SK-N-MC (cell line): ENCODE data around the gene ATP6V1G1.

Experiments
- EZH2 ChIP-seq: fragments of 200-600 bp; sonication (generic); IDR thresholded peaks from one replicate; pipeline ENCODE4 v1.6.1; 2017; ENCODE audit warnings: antibody characterized with exemption
- FOXP2 ChIP-seq: optimal IDR thresholded peaks from 2 replicates; pipeline ENCODE3; 2011; ENCODE audit warnings: mild to moderate bottlenecking, moderate library complexity; ENCODE audit not compliant: insufficient read depth; ENCODE audit errors: extremely low read length, control extremely low read depth
- POLR2AphosphoS5 ChIP-seq: IDR thresholded peaks from 2 replicates; pipeline ENCODE4 v1.6.1; 2012; ENCODE audit warnings: mild to moderate bottlenecking, low read depth, low read length, borderline replicate concordance

DNA sequence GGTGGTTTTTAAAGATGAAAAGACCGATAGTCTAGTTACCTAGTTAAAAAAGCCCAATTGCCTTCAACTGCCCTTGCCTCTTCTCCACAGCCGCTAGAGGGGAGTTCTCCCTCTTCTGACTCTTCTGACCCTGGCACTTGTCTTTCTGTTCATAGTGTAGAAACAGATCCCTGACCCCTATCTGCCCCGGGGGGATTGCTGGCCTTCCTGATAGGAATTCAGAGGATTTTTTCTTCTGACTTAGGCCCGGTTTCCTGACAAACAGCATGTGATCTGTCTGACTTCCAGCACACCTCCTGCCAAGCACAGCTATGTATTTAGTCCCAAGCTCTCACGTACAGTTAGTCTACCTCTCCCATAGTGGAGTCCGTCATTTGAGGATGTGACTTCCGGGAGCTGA is 18.5 kb downstream of the ATP6V1G1 start:
- no peak for TF ChIP-seq POLR2AphosphoS5
- no peak for TF ChIP-seq FOXP2
- no peak for TF ChIP-seq EZH2
